GM18873 (cell line): ENCODE data around the gene TNPO2.

ENCODE experiments used
- ATAC-seq: cut with Tn5 transposase; IDR thresholded peaks from one replicate; pipeline ENCODE4 v1.9.1; 2021; ENCODE audit warnings: mild to moderate bottlenecking, moderate library complexity, moderate number of reproducible peaks; ENCODE audit not compliant: unreplicated experiment, low FRiP score

Gene TNPO2

GRCh38 chr19:12655546-12655945 lies 68.2 kb downstream of the TNPO2 start:
- no peak for ATAC-seq

DNA sequence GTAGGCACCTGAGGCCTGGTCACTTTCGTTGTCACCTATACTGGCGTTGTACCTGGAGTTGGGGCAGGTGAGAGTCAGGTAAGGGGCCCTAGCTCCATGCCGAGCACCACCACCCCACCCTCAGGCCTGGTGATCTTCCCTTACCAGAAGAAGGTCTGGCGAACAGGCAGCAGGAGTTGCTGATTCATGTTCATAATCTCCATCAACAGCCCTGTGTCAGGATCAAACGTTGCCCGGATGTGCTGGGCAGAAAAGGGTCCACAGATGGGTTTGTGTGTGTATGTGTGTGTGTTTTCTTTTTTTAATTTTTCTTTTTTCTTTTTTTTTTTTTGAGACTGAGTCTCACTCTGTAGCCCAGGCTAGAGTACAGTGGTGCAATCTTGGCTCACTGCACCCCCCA lies 71.5 kb downstream of the TNPO2 start:
- ATAC-seq: no peak

GRCh38 chr19:12649941-12650340 lies 73.8 kb downstream of the TNPO2 start:
- no peak for ATAC-seq
